GM19438 (cell line): ENCODE results near the gene PRKCB.
"Not testable (repeated sequence)": the region's sequence is repeated elsewhere in the genome, so short reads cannot be mapped to it uniquely, and the experiment has no call there.

Experiments
- ATAC-seq: cut with Tn5 transposase; IDR thresholded peaks from one replicate; pipeline ENCODE4 v1.9.1; 2021; ENCODE audit warnings: low read depth; ENCODE audit not compliant: unreplicated experiment

Gene PRKCB

GRCh38 chr16:24150282-24150681 lies 314.5 kb downstream of the PRKCB start:
- ATAC-seq = no peak

- ATAC-seq = no peak
These were observed 315.7 kb downstream of the PRKCB start for GRCh38 chr16:24151482-24151939.

GRCh38 chr16:24152048-24152447 lies 316.3 kb downstream of the PRKCB start:
- ATAC-seq = not testable (repeated sequence)

- no peak for ATAC-seq
These were observed 317.0 kb downstream of the PRKCB start for GRCh38 chr16:24152826-24153225.

DNA sequence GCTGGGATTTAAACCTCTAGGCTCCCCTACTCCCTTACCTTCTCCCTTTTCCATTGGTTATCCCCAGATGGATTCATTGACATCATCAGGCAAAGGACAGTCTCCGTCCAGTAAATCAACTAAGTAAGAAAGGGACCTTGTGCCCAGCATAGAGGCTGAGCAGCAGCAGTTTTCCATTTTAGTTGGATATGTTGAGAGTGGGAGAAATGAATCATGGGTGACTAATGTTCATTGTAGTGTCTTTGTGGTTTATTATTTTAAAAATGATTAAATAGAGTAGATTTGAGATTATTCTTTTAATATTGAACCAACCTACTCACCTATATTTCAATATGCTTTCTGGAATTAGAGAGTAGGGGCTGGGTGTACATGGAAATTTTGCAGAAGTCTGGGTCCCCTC lies 321.0 kb downstream of the PRKCB start:
- ATAC-seq = no peak

- no peak for ATAC-seq
These were observed 328.2 kb downstream of the PRKCB start for GRCh38 chr16:24163935-24164334.

- ATAC-seq = no peak
These were observed 328.6 kb downstream of the PRKCB start for GRCh38 chr16:24164416-24164815.

DNA sequence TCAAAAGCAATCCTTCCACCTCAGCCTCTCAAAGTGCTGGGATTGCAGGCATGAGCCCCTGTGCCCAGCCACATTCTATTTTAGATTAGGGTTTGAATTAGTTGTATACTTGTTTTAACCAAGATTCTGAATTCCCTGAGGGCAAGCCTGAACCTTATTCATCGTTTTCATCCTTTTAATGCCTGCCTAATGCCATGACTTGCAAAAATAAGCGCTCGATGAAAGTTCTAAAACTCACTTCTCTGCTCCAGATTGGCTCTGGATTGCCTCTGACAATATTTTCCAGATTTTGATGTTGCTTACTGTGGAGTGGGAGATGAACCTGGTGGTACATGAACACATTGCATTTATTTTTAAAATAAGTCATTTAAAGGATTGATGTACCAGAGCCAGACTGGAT lies 329.5 kb downstream of the PRKCB start:
- ATAC-seq = no peak

DNA sequence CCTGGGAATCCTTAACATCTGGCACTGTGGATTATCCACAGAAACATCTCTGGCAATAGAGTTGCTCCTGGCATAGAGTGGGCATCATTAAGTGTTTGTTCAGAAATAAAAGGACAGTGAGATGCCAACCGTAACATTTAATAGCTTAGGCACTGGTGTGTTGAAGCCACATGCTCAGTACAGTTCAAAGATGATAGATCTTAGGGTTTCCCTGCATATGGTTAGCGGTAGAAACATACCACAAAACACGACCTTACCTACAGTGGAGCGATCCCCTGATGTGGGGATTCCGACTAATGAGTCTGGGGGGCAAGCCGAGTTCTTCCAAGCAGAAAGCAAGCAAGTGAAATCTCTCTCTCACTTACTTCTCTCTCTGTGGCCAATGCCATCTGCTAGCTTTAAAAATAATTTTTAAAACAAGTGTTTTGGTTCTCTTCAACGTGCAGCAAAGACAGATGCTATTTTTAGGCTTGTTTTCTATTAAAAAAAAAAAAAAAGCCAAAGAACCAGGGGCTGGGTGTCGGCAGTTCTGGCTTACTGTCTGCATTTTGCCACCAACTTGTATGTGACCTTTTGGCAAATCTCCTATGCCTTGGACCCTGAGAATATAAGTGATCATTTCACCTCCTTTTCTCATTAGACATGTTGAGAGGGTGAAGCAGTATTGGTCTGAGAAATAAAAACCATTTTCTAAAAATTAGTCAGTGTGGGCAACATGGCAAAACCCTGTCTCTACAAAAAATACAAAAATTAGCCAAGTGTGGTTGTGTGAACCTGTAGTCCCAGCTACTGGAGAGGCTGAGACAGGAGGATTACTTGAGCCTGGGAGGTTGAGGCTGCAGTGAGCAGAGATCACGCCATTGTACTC lies 331.1 kb downstream of the PRKCB start:
- ATAC-seq = no peak

GRCh38 chr16:24168856-24169255 lies 333.1 kb downstream of the PRKCB start:
- no peak for ATAC-seq

DNA sequence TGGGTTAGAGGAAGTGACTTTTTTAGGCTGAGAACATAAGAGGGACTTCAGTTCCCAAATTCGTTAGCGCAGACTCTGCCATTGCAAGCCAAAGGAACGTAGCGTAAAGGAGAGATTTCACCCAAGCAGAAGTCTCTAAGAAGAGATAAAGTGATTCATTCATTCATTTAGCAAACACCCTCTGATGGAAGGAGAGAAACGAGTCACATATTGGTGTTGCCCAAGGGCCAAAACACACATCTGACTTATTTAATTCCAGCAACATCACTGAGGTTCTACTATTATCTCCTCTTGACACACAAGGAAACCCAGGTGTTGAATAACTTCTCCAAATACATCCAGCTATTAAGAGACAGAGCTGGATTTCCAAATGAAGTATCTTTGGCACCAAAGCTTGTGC lies 334.6 kb downstream of the PRKCB start:
- no peak for ATAC-seq

DNA sequence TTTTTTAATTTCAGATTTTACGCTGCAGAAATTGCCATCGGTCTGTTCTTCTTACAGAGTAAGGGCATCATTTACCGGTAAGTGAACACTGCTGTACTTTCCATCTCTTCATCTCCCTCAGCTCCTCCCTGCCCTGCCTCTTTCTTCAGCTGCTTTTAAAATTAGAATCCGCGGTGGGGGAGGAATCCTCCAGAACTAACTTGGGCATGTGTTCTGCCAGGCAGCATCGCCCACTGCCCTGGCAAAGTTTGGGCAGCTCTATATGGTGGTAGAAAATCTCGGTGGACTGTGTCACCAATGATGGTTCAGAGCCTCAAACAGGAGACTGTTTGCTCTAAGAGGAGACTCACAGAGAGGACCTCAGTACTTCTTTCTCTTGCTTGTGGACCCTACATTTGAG lies 338.7 kb downstream of the PRKCB start:
- no peak for ATAC-seq

GRCh38 chr16:24174957-24175356 lies 339.2 kb downstream of the PRKCB start:
- ATAC-seq = no peak

DNA sequence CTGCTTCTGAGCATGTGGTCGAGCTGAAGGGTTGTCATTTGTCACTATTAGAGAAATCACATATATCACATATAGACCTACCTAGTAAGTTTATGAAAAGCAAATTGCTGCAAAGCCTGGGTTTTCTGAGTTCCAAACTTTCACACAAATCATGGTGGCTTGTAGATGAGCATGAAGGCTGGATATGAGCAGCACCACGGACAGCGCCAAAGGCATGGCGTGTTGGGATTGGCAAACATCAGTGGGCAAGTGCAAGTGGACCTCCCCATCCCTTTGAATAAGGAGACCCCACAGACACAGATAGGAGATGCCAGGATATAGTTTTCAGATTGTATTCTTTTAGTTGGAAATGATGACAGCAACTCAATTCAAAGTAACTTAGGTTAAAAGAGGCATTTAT lies 342.7 kb downstream of the PRKCB start:
- ATAC-seq = no peak

- no peak for ATAC-seq
These were observed 344.7 kb downstream of the PRKCB start for GRCh38 chr16:24180451-24180850.

DNA sequence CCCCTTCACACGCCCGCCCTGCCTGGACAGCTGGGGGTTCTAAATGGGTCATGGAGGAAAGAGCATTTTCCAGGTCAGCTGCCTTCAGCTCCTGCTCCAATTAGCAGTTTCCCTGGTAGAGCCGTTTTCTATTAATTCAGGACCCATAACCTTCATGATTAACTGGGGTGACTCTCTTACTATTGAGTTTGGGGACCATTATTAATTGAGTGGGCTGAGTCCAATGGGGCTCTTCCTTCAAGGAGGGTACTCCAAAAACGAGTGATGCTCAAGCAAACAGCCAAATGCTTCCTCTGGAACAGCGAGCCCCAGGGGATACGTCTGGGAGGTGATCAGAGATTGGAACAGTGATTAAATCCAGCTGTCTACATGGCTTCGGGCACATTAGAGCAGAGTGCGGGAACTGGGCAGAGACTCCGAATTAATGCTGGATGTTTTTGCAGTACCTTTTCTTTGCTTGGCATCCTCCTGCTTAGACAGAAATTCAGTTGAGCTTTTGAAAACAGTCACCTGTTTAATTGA lies 352.3 kb downstream of the PRKCB start:
- no peak for ATAC-seq

DNA sequence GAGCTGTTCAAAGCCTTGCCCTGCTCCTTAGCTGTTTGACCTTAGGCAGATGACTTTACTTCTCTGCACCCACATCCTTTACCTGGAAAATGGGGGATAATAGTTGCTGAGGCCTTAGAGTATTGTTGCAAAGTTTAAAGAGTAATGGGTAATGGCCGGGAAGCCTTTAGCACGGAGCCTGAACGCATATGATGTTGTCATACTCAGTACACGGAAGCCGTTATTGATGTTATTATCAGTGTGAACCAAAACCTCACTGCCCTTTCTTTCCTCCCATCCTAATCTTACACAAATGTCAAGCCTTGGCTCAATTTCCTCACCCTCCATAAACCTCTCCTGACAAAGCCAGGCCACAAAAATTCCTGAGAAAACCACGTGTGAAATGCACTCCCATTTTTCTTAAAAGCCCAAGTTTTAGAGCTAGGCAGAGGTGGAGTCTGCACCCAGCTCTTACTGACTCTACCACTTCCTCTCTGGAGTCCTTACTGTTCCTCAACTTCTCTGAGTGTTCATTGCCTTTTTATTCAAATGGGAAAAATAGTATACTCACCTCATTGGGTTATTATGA lies 353.1 kb downstream of the PRKCB start:
- no peak for ATAC-seq

- no peak for ATAC-seq
These were observed 354.2 kb downstream of the PRKCB start for GRCh38 chr16:24189941-24190340.

DNA sequence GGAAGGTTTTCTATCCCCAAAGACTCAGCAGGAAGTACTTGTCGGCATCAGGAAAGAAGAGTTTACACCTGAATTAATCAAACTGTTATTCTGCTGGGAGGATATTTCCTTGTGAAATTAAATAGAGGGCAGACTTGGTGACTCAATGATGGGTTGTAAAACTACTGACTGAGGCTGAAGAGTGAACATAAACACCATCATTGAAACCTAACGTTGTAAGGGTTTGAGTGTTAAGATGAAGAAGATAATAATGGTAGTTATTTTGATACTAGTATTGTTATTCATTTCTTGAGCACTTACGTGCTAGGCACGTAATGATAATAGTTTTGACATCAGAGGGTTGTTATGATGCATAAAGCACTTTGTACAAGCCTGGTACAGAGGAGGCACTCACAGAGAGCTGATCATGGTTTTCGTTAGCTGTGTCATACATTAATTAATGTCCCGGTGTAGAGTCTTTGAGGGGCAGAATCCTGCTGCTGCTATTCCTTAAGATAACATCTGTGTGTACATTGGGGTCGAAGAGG lies 356.2 kb downstream of the PRKCB start:
- ATAC-seq = no peak

DNA sequence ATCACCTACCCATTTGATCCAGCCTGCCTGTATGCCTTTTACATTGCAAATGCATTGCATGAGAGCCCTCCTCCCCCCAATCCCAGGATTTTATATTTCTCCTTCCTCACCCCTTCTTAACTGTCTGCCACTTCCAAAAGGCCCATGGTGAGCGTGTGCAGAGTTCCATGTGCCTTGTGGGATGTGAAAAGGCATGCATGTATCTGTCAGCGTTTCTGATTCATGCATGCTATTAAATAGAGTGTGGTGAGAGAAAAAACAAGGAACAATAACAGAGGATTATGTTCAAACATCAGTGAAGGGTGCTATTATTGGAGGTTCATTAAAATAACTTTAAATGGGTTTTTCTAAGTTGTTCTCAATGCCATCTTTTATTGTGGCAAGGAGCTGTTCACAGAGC lies 359.4 kb downstream of the PRKCB start:
- ATAC-seq = no peak

- no peak for ATAC-seq
These were observed 363.2 kb downstream of the PRKCB start for GRCh38 chr16:24198807-24199533.
